GM21576 (cell line): ENCODE measurements around the gene KLHL11.
"Not testable (repeated sequence)": the region's sequence is repeated elsewhere in the genome, so short reads cannot be mapped to it uniquely, and the experiment has no call there.

Experiments
- ATAC-seq: cut with Tn5 transposase; IDR thresholded peaks from one replicate; pipeline ENCODE4 v1.9.1; 2021; ENCODE audit warnings: mild to moderate bottlenecking, moderate library complexity; ENCODE audit not compliant: unreplicated experiment

Gene KLHL11

GRCh38 chr17:41888332-41888965, 23.2 kb upstream of the KLHL11 start:
- no peak for ATAC-seq

- no peak for ATAC-seq
These were observed 20.5 kb upstream of the KLHL11 start for GRCh38 chr17:41885733-41886132.

GRCh38 chr17:41882756-41883155, 17.5 kb upstream of the KLHL11 start:
- ATAC-seq, result no peak

- no peak for ATAC-seq
These were observed 14.9 kb upstream of the KLHL11 start for GRCh38 chr17:41880130-41880529.

GRCh38 chr17:41874293-41874670, 9.1 kb upstream of the KLHL11 start:
- not testable (repeated sequence) for ATAC-seq

GRCh38 chr17:41873559-41874292, 8.5 kb upstream of the KLHL11 start:
- ATAC-seq, result no peak

- no peak for ATAC-seq
These were observed 6.6 kb upstream of the KLHL11 start for GRCh38 chr17:41871789-41872188.

GRCh38 chr17:41870627-41871026, 5.4 kb upstream of the KLHL11 start:
- ATAC-seq, result no peak

GRCh38 chr17:41870097-41870496, 4.9 kb upstream of the KLHL11 start:
- ATAC-seq, result no peak

GRCh38 chr17:41869426-41869825, 4.2 kb upstream of the KLHL11 start:
- ATAC-seq, result no peak

- ATAC-seq, result no peak
These were observed 3.3 kb upstream of the KLHL11 start for GRCh38 chr17:41868568-41868967.

GRCh38 chr17:41865596-41865893, 322 bp upstream of the KLHL11 start:
- ATAC-seq, result no peak

GRCh38 chr17:41864498-41864835, 756 bp downstream of the KLHL11 start:
- ATAC-seq, result peak; percentile 25

- ATAC-seq, result no peak
These were observed 2.0 kb downstream of the KLHL11 start for GRCh38 chr17:41863074-41863848.

GRCh38 chr17:41860254-41860931, 4.8 kb downstream of the KLHL11 start:
- no peak for ATAC-seq

- not testable (repeated sequence) for ATAC-seq
These were observed 13.8 kb downstream of the KLHL11 start for GRCh38 chr17:41851382-41851781.

- ATAC-seq, result no peak
These were observed 15.8 kb downstream of the KLHL11 start for GRCh38 chr17:41849251-41849990.

GRCh38 chr17:41848788-41849187, 16.4 kb downstream of the KLHL11 start:
- no peak for ATAC-seq

GRCh38 chr17:41844971-41845370, 20.3 kb downstream of the KLHL11 start:
- no peak for ATAC-seq

GRCh38 chr17:41840781-41841180, 24.4 kb downstream of the KLHL11 start:
- ATAC-seq, result not testable (repeated sequence)

GRCh38 chr17:41839448-41839847, 25.8 kb downstream of the KLHL11 start:
- ATAC-seq, result not testable (repeated sequence)
